HUES6 (cell line): ENCODE measurements around the gene PODNL1.

ENCODE experiments used
- H3K27ac ChIP-seq: 2 replicates; pipeline ENCODE4 v1.7.0; 2013; ENCODE audit warnings: low read depth, mild to moderate bottlenecking, low read length, inconsistent platforms
- H3K27me3 ChIP-seq: 2 replicates; pipeline ENCODE4 v1.6.1; 2013; ENCODE audit warnings: low read length; ENCODE audit not compliant: control insufficient read depth, insufficient read depth
- H3K36me3 ChIP-seq: 2 replicates; pipeline ENCODE4 v1.6.1; 2013; ENCODE audit warnings: low read length; ENCODE audit not compliant: control insufficient read depth, insufficient read depth
- H3K4me1 ChIP-seq: 2 replicates; pipeline ENCODE4 v1.6.1; 2013; ENCODE audit warnings: low read length; ENCODE audit not compliant: control insufficient read depth, insufficient read depth
- H3K4me3 ChIP-seq: 2 replicates; pipeline ENCODE4 v1.5.1; 2013; ENCODE audit warnings: low read depth, low read length
- H3K9ac ChIP-seq: one replicate; pipeline ENCODE4 v1.6.1; 2013; ENCODE audit warnings: mild to moderate bottlenecking, low read length
- H3K9me3 ChIP-seq: 2 replicates; pipeline ENCODE4 v1.6.1; 2013; ENCODE audit warnings: low read depth, low read length; ENCODE audit not compliant: control insufficient read depth, insufficient read depth

The PODNL1 gene

GRCh38 chr19:13963603-13964105 lies 25.4 kb upstream of the PODNL1 start:
- Histone ChIP-seq H3K27ac (no peak overlapping the region), H3K36me3 (peaks cover 50% of the 10 kb centered on the region)

GRCh38 chr19:13962699-13963602 lies 24.7 kb upstream of the PODNL1 start:
- Histone ChIP-seq H3K36me3 (peaks cover 51% of the 10 kb centered on the region), H3K27me3 (peaks cover 5% of the 10 kb centered on the region; the same call in 1 of the 2 replicates), H3K4me1 (peaks cover 11% of the 10 kb centered on the region; the same call in 1 of the 2 replicates), H3K4me3 (peak overlapping the region; percentile 67), H3K9me3 (no peaks in the 10 kb centered on the region), H3K27ac (no peak overlapping the region), H3K9ac (peak overlapping the region; percentile 55)

More at GRCh38 chr19:13963603-13964105, 25.4 kb upstream of the PODNL1 start:
- H3K27me3 ChIP-seq, result peaks cover 5% of the 10 kb centered on the region; the same call in 1 of the 2 replicates
- H3K9ac ChIP-seq, result peak overlapping the region; percentile 48
- no peaks in the 10 kb centered on the region for H3K9me3 ChIP-seq
- H3K4me1 ChIP-seq, result peaks cover 11% of the 10 kb centered on the region; the same call in 1 of the 2 replicates
- H3K4me3 ChIP-seq, result peak overlapping the region; percentile 67

DNA sequence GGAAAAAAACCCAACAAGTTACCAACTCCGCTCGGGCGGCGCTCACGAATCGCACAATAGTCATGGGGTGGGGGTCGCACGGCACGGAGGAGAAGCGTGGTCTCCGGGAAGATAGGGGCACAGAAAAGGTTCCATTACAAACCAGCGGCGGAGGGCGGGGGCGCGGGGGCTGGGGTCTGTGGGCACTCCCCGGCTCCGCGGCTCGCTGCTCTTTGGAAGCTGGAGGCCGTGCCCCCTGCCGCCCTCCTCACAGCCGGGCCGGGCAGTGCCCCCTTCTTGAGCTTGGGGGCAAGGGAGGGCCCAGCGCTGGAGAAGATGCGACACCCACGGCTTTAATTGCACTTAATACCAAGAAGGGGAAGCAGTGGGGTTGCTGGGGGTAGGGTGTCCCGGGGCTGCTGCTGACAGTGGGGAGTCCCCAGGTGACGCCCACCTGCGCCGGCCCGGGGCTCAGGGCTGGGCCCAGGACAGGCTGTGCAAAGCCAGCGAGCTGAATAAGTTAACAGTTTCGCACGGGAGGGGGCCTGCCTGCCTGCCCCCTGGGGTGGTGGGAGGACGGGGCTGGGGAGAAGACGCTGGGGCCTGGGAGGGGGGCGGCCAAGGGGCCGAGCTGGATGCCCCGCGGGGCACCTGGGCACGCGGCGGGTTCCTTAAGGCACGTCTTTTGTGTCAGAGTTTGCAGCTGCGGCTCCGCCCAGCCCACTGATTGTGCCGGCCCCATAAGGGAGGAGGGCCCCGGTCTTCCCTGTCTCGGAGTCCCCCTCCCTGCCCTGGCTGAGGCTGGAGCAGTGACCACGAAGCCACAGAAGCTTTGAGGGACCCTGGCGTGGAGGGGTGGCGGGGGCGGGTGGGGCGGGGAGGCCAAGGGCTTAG lies 23.8 kb upstream of the PODNL1 start:
- Histone ChIP-seq H3K27ac (no peak overlapping the region), H3K9ac (no peak overlapping the region), H3K4me3 (peak overlapping the region; percentile 67), H3K9me3 (no peaks in the 10 kb centered on the region), H3K27me3 (peaks cover 5% of the 10 kb centered on the region; the same call in 1 of the 2 replicates), H3K36me3 (peaks cover 53% of the 10 kb centered on the region), H3K4me1 (peaks cover 11% of the 10 kb centered on the region; the same call in 1 of the 2 replicates)

- Histone ChIP-seq H3K9ac (no peak overlapping the region), H3K4me3 (no peak overlapping the region), H3K4me1 (peaks cover 11% of the 10 kb centered on the region; the same call in 1 of the 2 replicates), H3K36me3 (peaks cover 53% of the 10 kb centered on the region), H3K9me3 (no peaks in the 10 kb centered on the region), H3K27ac (no peak overlapping the region), H3K27me3 (peaks cover 5% of the 10 kb centered on the region; the same call in 1 of the 2 replicates)
Measured at GRCh38 chr19:13960863-13961784, 22.9 kb upstream of the PODNL1 start.

GRCh38 chr19:13959962-13960862 lies 22.0 kb upstream of the PODNL1 start:
- Histone ChIP-seq H3K9ac (no peak overlapping the region), H3K36me3 (peaks cover 55% of the 10 kb centered on the region), H3K27ac (no peak overlapping the region), H3K4me3 (no peak overlapping the region), H3K9me3 (no peaks in the 10 kb centered on the region), H3K4me1 (peaks cover 11% of the 10 kb centered on the region; the same call in 1 of the 2 replicates), H3K27me3 (peaks cover 5% of the 10 kb centered on the region; the same call in 1 of the 2 replicates)

DNA sequence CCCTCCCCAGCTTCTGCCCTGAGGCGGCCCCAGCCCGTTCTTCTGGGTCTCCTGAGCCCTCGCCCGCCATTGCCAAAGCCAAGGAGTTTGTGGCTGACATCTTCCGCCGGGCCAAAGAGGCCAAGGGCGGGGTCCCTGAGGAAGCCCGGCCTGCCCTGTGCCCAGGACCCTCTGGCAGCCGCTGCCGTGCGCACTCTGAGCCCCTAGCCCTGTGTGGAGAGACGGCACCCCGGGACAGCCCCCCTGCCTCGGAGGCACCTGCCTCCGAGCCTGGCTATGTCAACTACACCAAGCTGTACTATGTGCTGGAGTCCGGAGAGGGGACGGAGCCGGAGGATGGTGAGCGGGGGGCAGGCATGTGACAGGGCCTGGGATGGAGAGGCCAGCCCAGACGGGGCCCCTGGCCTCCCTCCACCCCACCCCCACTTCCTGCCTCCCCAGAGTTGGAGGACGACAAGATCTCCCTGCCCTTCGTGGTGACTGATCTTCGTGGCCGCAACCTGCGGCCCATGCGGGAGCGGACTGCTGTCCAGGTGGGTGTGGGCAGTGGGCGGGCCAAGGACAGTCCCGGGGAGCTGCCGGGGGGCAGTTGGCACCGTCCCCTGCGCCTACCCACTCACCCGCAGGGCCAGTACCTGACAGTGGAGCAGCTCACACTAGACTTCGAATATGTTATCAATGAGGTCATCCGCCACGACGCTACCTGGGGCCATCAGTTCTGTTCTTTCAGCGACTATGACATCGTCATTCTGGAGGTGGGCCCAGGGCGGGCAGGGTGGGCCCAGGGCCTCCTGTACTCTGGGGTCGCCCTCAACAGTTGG lies 21.1 kb upstream of the PODNL1 start:
- peaks cover 5% of the 10 kb centered on the region; the same call in 1 of the 2 replicates for H3K27me3 ChIP-seq
- H3K4me1 ChIP-seq, result peaks cover 11% of the 10 kb centered on the region; the same call in 1 of the 2 replicates
- no peak overlapping the region for H3K27ac ChIP-seq
- no peak overlapping the region for H3K4me3 ChIP-seq
- H3K36me3 ChIP-seq, result peaks cover 62% of the 10 kb centered on the region
- no peaks in the 10 kb centered on the region for H3K9me3 ChIP-seq
- no peak overlapping the region for H3K9ac ChIP-seq

DNA sequence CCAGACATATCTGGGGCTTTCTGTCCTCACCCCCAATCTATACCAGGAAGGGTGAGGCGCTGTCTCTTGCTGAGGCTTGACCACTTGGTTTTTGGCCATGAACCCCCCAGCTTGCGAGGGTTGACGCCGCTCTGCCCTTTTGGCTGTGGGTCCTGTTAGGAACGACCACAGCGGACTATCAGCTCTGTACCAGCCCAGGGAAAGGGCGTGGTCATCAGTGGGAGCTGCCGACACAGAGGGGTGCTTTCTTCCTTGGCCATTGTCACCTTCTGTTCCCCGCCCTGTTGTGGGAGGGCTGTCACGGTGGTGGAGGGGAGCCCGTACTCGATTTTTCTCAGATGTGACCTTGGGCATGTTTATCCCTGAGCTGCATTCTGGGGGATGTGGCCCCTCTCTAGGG lies 19.8 kb upstream of the PODNL1 start:
- no peaks in the 10 kb centered on the region for H3K9me3 ChIP-seq
- peaks cover 12% of the 10 kb centered on the region; the same call in 1 of the 2 replicates for H3K4me1 ChIP-seq
- H3K4me3 ChIP-seq, result no peak overlapping the region
- H3K27ac ChIP-seq, result no peak overlapping the region
- H3K9ac ChIP-seq, result no peak overlapping the region
- H3K27me3 ChIP-seq, result peaks cover 4% of the 10 kb centered on the region; the same call in 1 of the 2 replicates
- H3K36me3 ChIP-seq, result peaks cover 66% of the 10 kb centered on the region

GRCh38 chr19:13957051-13957450 lies 18.8 kb upstream of the PODNL1 start:
- no peaks in the 10 kb centered on the region for H3K9me3 ChIP-seq
- no peak overlapping the region for H3K27ac ChIP-seq
- no peak overlapping the region for H3K4me3 ChIP-seq
- H3K27me3 ChIP-seq, result no peaks in the 10 kb centered on the region
- H3K4me1 ChIP-seq, result peaks cover 7% of the 10 kb centered on the region; the same call in 1 of the 2 replicates
- H3K36me3 ChIP-seq, result peaks cover 66% of the 10 kb centered on the region
- no peak overlapping the region for H3K9ac ChIP-seq

GRCh38 chr19:13956365-13956744 lies 18.1 kb upstream of the PODNL1 start:
- Histone ChIP-seq H3K9me3 (no peaks in the 10 kb centered on the region), H3K27ac (no peak overlapping the region), H3K36me3 (peaks cover 66% of the 10 kb centered on the region), H3K4me1 (peaks cover 6% of the 10 kb centered on the region; the same call in 1 of the 2 replicates), H3K9ac (no peak overlapping the region), H3K27me3 (no peaks in the 10 kb centered on the region), H3K4me3 (no peak overlapping the region)
